HG02798 (cell line): ENCODE data around the gene STKLD1.
"Not testable (repeated sequence)": the region's sequence is repeated elsewhere in the genome, so short reads cannot be mapped to it uniquely, and the experiment has no call there.

ENCODE experiments used
- ATAC-seq: cut with Tn5 transposase; IDR thresholded peaks from one replicate; pipeline ENCODE4 v1.9.1; 2021; ENCODE audit warnings: mild to moderate bottlenecking; ENCODE audit not compliant: unreplicated experiment, poor library complexity

The STKLD1 gene

DNA sequence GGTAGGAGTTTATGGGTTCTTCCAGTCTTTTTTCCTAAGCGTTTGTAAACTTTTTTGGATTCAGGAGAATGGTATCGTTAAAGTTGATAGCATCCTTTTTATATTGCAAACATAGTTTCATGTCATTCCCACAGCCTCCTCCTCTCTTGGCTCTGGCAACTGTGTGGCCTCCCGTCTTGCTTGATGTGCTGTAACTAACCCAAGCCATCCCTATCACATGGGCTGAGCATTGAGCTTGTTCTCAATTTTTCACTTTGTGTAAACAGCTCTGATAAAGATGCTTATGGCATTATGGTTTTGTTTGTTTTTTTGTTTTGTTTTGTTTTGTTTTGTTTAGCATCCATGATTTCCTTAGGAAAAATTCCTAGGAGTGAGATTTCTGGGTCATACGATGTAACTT lies 4.6 kb downstream of the STKLD1 start:
- ATAC-seq = no peak

GRCh38 chr9:133382507-133383141 lies 6.5 kb downstream of the STKLD1 start:
- ATAC-seq = no peak

DNA sequence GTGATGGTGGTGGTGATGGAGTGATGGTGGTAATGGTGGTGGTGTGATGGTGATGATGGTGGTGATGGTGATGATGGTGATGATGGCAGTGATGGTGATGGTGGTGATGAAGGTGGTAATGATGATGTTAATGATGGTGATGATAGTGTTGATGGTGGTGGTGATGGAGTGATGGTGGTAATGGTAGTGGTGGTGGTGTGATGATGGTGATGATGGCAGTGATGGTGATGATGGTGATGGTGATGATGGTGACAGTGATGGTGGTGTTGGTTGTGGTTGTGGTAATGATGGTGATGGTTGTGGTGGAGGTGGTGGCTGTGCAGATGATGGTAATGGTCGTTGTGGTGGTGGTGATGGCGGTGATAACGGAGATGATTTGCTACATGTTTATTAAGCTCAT lies 7.3 kb downstream of the STKLD1 start:
- no peak for ATAC-seq

DNA sequence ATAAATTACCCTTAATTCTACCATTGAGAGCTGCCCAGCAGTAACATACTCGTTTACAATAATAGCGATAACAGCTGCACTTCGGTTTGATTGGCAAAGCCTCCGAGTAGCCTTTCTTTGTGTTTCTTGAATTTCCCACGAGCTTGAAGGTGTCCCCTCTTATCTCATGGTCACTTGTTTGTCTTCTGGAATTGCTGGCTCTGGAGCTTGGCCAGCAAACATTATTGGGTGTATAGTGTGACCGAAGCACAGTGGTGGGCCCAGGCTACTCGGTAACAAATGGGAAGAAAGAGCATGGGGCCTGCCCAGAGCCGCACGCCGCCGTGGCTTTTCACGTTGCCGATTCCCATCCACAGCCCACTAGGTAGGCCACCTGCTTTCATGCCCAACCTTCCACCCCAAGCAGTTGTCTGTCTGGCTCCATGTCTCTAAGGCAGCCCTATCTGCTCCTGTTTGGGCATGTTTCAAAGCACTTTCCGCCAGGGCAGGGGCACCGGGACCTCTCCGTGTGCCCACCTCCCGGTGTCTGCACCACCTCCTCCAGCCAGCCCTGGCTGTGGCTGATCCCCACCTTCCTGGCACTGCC lies 8.7 kb downstream of the STKLD1 start:
- ATAC-seq = no peak

- ATAC-seq = no peak
Observed at GRCh38 chr9:133385452-133385851, 9.3 kb downstream of the STKLD1 start.

GRCh38 chr9:133386338-133386737 lies 10.2 kb downstream of the STKLD1 start:
- ATAC-seq = no peak

DNA sequence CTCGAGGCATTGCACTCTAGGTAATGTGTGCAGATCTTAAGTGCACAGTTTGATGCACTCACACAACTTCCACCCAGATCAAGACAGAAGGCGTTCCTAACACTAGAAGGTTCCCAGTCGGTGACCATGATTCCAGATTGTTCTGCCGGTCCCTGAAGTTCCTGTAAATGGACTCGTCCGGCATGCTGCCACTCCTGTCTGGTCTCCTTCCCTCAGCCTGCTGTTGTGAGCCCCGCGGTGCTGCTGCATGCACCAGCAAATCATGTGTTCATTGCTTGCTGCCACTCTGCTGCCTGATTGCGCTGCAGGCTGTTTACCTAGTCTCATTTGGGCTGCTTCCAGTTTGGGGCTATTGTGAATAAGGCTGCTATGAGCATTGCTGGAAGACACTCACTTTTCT lies 11.5 kb downstream of the STKLD1 start:
- ATAC-seq = no peak

DNA sequence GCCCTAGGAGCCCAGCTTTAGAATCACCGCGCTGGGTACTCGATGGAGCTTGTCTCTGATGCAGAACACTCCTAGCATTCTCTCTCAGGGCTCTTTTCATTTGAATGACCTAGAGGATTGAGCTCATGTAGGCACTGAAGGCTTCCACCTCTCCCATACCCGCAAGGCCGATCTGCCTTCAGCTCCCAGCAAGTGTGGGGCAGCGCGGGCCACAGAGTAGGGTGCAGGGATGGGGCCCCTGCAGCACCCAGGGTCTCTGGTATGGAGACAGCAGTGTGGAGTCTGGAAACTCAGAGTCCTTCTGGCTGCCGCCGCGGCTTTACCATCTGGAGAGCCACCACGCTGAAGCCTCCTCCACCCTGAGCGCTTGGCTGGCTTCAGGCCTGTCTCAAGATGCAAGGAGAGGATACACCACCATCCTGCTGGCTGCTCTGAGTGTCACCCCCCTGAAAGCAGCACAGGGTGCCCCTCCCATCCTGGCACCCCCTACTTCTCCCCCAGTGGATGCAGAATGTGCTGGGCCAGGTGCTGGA lies 12.9 kb downstream of the STKLD1 start:
- ATAC-seq = no peak

GRCh38 chr9:133389562-133389961 lies 13.4 kb downstream of the STKLD1 start:
- ATAC-seq = no peak

- no peak for ATAC-seq
Observed at GRCh38 chr9:133390713-133391112, 14.5 kb downstream of the STKLD1 start.

DNA sequence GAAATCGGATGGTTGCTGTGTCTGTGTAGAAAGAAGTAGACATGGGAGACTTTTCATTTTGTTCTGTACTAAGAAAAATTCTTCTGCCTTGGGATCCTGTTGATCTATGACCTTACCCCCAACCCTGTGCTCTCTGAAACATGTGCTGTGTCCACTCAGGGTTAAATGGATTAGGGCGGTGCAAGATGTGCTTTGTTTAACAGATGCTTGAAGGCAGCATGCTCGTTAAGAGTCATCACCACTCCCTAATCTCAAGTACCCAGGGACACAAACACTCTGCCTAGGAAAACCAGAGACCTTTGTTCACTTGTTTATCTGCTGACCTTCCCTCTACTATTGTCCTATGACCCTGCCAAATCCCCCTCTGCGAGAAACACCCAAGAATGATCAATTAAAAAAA lies 15.3 kb downstream of the STKLD1 start:
- not testable (repeated sequence) for ATAC-seq

GRCh38 chr9:133392308-133392707 lies 16.1 kb downstream of the STKLD1 start:
- not testable (repeated sequence) for ATAC-seq

DNA sequence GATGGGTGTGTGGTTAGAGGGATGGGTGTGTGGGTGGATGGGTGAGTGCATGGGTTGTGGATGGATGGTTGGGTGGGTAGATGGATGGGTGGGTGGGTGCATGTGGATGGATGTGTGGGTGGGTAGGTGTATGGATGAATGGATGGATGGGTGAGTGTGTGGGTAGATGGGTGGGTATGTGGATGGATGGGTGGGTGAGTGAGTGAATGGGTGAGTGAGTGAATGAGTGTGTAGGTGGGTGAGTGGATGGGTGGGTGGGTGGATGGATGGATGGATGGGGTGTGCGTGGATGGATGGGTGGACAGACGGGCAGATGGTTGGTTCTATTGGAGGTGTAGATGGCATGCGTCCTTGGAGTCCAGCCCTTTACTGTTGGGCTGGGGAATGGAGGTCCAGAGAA lies 17.2 kb downstream of the STKLD1 start:
- no peak for ATAC-seq

DNA sequence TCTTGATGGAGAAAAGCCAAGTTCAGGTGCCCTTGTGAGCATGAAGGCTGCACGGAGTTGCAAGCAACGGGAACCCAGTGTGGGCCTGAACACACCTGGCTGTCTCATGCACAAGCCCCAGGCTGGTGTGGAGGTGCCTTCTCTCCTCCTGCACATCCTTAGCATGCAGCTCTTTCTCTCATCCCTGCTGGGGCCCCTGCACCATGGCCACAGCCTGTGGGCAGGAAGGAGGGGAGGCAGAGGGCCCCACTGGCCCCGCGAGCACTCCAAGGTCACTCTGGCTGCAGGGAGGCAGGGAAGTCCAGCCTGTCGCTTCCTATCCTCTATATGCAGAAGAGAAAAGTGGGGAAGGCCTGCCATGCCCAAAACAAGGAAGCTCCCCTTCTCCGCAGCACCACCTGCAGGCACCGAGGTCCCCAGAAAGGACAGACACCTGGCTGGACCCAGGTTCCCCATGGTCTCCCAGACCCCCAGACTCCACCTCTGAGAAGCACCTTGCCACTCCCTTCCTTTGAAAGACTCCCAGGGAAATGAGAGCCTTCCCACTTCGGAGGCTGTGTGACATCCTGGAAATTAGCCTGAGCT lies 18.6 kb downstream of the STKLD1 start:
- no peak for ATAC-seq

- ATAC-seq = no peak
Observed at GRCh38 chr9:133396952-133397351, 20.8 kb downstream of the STKLD1 start.

GRCh38 chr9:133397370-133397769 lies 21.2 kb downstream of the STKLD1 start:
- ATAC-seq = no peak

GRCh38 chr9:133397895-133398294 lies 21.7 kb downstream of the STKLD1 start:
- no peak for ATAC-seq

DNA sequence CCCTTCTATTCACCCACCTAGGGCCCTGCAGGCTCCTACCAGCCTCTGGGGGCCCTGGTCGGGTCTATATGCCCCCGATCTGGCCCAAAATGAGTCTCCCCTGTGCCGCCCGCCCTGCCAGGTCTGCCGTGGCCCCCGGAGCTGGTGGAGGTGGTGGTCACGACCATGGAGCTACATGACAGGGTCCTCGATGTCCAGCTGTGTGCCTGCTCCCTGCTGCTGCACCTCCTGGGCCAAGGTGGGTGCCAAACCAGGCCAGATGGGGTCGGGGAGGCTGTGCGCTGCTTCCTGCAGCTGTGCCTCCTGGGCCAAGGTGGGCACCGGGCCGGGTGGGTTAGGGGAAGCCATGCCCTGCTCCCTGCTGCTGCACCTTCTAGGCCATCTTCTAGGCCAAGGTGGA lies 24.1 kb downstream of the STKLD1 start:
- no peak for ATAC-seq

GRCh38 chr9:133401588-133401987 lies 25.4 kb downstream of the STKLD1 start:
- no peak for ATAC-seq

DNA sequence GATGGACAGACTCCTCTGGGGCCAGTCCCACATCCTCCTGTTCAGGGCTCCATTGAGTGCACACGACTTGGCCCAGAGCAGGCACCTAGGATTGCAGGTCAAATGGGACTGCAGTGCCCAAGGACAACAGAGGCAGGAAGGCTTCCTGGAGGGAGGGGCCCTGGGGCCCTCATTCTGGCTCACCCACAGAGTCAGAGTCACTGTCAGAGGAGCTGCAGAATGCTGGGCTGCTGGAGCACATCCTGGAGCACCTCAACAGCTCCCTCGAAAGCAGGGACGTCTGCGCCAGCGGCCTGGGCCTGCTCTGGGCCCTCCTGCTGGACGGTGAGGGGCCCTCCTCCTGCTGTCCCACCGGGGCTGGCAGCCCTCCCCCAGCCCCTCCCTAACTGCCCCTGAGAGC lies 26.5 kb downstream of the STKLD1 start:
- ATAC-seq = no peak

GRCh38 chr9:133403766-133404453 lies 27.7 kb downstream of the STKLD1 start:
- ATAC-seq = no peak
